Loucy (cell line): Measurements from ENCODE around the gene PHACTR3.

Experiments used
- H2AFZ ChIP-seq: fragments of 200-600 bp; sonication (generic); 2 replicates; pipeline ENCODE4 v1.6.0; 2016; ENCODE audit warnings: antibody characterized with exemption, mild to moderate bottlenecking, low read length, moderate library complexity
- H3F3A ChIP-seq: fragments of 200-600 bp; 2 replicates; pipeline ENCODE4 v1.6.0; 2016; ENCODE audit warnings: antibody characterized with exemption, low read depth, mild to moderate bottlenecking
- H3K27me3 ChIP-seq: fragments of 200-600 bp; sonication (generic); 2 replicates; pipeline ENCODE4 v1.6.1; 2014; ENCODE audit warnings: low read length, mild to moderate bottlenecking; ENCODE audit not compliant: insufficient read depth, poor library complexity, severe bottlenecking
- H3K36me3 ChIP-seq: fragments of 200-600 bp; sonication (generic); 2 replicates; pipeline ENCODE4 v1.6.1; 2016; ENCODE audit warnings: low read length; ENCODE audit not compliant: insufficient read depth
- H3K4me1 ChIP-seq: fragments of 200-600 bp; sonication (generic); 2 replicates; pipeline ENCODE4 v1.5.1; 2014; ENCODE audit warnings: low read length, mild to moderate bottlenecking; ENCODE audit not compliant: insufficient read depth, poor library complexity, severe bottlenecking
- H3K4me2 ChIP-seq: fragments of 200-600 bp; sonication (generic); 2 replicates; pipeline ENCODE4 v1.6.0; 2014; ENCODE audit warnings: antibody characterized with exemption, low read length, low read depth, mild to moderate bottlenecking; ENCODE audit not compliant: poor library complexity, severe bottlenecking
- H3K4me3 ChIP-seq: fragments of 200-600 bp; sonication (generic); 2 replicates; pipeline ENCODE4 v1.5.1; 2014; ENCODE audit warnings: low read length, mild to moderate bottlenecking, mixed read lengths; ENCODE audit not compliant: poor library complexity, severe bottlenecking
- H3K79me2 ChIP-seq: fragments of 200-600 bp; sonication (generic); 2 replicates; pipeline ENCODE4 v1.6.1; 2014; ENCODE audit warnings: low read length; ENCODE audit not compliant: insufficient read depth
- H3K9ac ChIP-seq: fragments of 200-600 bp; sonication (generic); 2 replicates; pipeline ENCODE4 v1.6.0; 2014; ENCODE audit warnings: mild to moderate bottlenecking, low read depth, low read length, moderate library complexity; ENCODE audit not compliant: poor library complexity, severe bottlenecking
- H3K9me2 ChIP-seq: fragments of 200-600 bp; sonication (generic); replicated peaks from 2 replicates; pipeline ENCODE4 v1.6.1; 2016; ENCODE audit warnings: low read depth, low read length, mixed read lengths
- H3K9me3 ChIP-seq: fragments of 200-600 bp; sonication (generic); 2 replicates; pipeline ENCODE4 v1.6.1; 2014; ENCODE audit warnings: mild to moderate bottlenecking, antibody characterized with exemption, low read length, low read depth; ENCODE audit not compliant: insufficient read depth
- H4K20me1 ChIP-seq: fragments of 200-600 bp; sonication (generic); 2 replicates; pipeline ENCODE4 v1.6.0; 2014; ENCODE audit warnings: antibody characterized with exemption, low read length, mild to moderate bottlenecking; ENCODE audit not compliant: insufficient read depth, poor library complexity, severe bottlenecking
- EZH2phosphoT487 ChIP-seq: fragments of 200-600 bp; IDR thresholded peaks from 2 replicates; pipeline ENCODE4 v1.6.1; 2018; ENCODE audit warnings: antibody characterized with exemption, mild to moderate bottlenecking, moderate library complexity, borderline replicate concordance
- TF ChIP-seq, protein P1 (sequence below): fragments of 200-600 bp; sonication (generic); conservative IDR thresholded peaks from 2 replicates; pipeline ENCODE4 v1.5.1; 2014; ENCODE audit warnings: mild to moderate bottlenecking, antibody characterized with exemption, low read length

PHACTR3 gene

DNA sequence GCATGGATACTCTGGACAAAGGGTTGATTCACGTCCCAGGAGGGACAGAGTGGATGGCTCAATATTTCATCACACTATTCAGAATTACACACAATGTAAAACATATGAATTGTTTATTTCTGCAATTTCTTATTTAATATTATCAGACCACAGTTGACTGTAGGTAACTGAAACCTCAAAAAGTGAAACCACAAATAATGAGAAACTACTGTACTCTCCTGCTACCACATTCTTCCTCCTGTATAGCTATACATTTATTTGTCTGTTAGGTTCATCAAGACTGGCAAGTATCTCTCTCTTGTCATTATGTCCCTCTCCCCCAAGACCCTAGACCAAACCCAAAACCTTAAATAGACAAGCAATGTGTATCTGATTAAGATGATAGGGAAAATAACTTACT, 269.1 kb downstream of the PHACTR3 start:
- H3K79me2 ChIP-seq: no peaks in the 10 kb centered on the region
- no peaks in the 10 kb centered on the region for H3K27me3 ChIP-seq
- H4K20me1 ChIP-seq: no peaks in the 10 kb centered on the region
- H3K4me3 ChIP-seq: no peak overlapping the region
- H3K36me3 ChIP-seq: 0 out of 2 replicates have a peak, but pooled peaks cover 4% of the 10 kb centered on the region
- no peaks in the 10 kb centered on the region for H3K9me3 ChIP-seq
- peaks cover 27% of the 10 kb centered on the region for H3K4me1 ChIP-seq
- peak overlapping the region; percentile 46 for H3K4me2 ChIP-seq
- no peaks in the 10 kb centered on the region for H3F3A ChIP-seq
- no peak for TF ChIP-seq EZH2phosphoT487
- TF ChIP-seq, protein P1, sequence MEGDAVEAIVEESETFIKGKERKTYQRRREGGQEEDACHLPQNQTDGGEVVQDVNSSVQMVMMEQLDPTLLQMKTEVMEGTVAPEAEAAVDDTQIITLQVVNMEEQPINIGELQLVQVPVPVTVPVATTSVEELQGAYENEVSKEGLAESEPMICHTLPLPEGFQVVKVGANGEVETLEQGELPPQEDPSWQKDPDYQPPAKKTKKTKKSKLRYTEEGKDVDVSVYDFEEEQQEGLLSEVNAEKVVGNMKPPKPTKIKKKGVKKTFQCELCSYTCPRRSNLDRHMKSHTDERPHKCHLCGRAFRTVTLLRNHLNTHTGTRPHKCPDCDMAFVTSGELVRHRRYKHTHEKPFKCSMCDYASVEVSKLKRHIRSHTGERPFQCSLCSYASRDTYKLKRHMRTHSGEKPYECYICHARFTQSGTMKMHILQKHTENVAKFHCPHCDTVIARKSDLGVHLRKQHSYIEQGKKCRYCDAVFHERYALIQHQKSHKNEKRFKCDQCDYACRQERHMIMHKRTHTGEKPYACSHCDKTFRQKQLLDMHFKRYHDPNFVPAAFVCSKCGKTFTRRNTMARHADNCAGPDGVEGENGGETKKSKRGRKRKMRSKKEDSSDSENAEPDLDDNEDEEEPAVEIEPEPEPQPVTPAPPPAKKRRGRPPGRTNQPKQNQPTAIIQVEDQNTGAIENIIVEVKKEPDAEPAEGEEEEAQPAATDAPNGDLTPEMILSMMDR: no peak
- peak overlapping the region; percentile 22 for H2AFZ ChIP-seq
- H3K9me2 ChIP-seq: no peaks in the 10 kb centered on the region
- no peak overlapping the region for H3K9ac ChIP-seq

DNA sequence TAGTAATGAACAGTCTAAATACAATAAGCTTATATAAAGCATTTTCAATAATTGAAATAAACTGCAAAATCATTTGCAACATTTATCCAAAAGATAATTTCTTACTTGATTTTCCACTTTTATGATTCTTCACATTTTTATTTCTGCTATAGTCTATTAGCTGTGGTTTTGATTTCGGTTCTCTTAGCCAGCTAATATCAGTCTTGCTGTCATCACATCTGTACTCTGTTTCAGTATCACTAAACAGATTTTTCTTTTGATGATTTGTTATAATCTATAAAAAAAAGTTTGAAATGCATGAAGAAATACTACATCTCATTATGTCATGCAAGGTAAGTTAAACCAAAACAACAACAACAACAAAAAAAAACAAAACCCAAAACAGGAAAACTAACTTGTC, 275.9 kb downstream of the PHACTR3 start:
- no peak for TF ChIP-seq EZH2phosphoT487
- TF ChIP-seq, protein P1: no peak
- Histone ChIP-seq H3F3A (no peaks in the 10 kb centered on the region), H3K27me3 (no peaks in the 10 kb centered on the region), H3K9me3 (no peaks in the 10 kb centered on the region), H3K4me2 (no peak overlapping the region), H2AFZ (no peak overlapping the region), H3K9ac (no peak overlapping the region), H3K36me3 (peaks cover 7% of the 10 kb centered on the region; the same call in 1 of the 2 replicates), H3K4me3 (no peak overlapping the region), H4K20me1 (no peaks in the 10 kb centered on the region), H3K79me2 (no peaks in the 10 kb centered on the region), H3K4me1 (no peaks in the 10 kb centered on the region), H3K9me2 (no peaks in the 10 kb centered on the region)

DNA sequence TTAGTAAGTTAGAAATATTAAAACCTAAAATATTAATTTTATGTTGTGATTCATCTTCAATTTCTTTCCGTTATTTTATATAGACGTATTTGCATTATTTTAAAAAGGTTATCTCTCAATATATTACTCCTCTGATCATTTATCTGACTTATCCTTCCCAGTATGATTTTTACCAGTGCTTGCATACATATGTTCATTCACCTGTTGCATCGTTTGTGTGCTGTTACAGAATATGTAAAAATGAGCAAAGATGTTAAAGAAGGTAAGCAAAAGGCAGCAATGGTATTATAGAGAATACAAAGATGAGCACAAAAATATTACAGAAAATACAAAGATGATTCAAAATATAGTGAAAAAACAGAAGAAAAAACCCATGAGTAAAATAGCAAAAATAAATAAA, 280.2 kb downstream of the PHACTR3 start:
- H3K36me3 ChIP-seq: no peaks in the 10 kb centered on the region
- no peaks in the 10 kb centered on the region for H3K4me1 ChIP-seq
- H3K9ac ChIP-seq: no peak overlapping the region
- no peaks in the 10 kb centered on the region for H3K9me2 ChIP-seq
- H3K4me2 ChIP-seq: no peak overlapping the region
- no peaks in the 10 kb centered on the region for H4K20me1 ChIP-seq
- no peaks in the 10 kb centered on the region for H3F3A ChIP-seq
- no peaks in the 10 kb centered on the region for H3K79me2 ChIP-seq
- TF ChIP-seq, protein P1: no peak
- TF ChIP-seq EZH2phosphoT487: no peak
- H2AFZ ChIP-seq: no peak overlapping the region
- no peaks in the 10 kb centered on the region for H3K27me3 ChIP-seq
- no peaks in the 10 kb centered on the region for H3K9me3 ChIP-seq
- no peak overlapping the region for H3K4me3 ChIP-seq
